ENCODE data around the gene KCNIP1. TPM values are rescaled to one million over a fixed set of nuclear protein-coding genes. Genes with fewer than 3 reads are reported as not detected.

Gene KCNIP1
- total and polyA plus RNA-seq, 2 of the 8 experiments (the other 6 are each of a cell fraction or from before 2014, with no cell fraction given): 0.52 to 0.83 TPM

DNA sequence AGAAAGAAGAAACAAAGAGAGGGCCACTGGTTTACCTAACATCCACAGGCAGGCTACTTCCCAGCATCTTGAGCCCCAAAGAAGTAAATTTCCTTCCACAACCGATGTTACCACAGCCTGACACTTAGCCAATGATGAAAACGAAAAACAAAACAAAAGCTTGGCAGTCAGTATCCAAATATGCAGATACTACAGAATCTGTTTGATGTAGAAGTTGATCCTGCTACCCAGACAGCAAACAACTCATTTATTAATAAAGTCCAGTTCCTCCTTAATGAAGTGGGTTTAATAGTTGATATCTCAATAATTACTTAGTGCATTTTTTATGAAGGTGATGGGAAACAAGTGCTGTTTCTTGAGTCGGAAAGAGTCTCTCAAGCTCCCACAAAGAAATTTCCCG is 212.6 kb downstream of the KCNIP1 start:
- no peak overlapping the region for H3K4me3 ChIP-seq (ENCODE audit: extremely low read depth in 1 of 4, insufficient read depth in 2 of 4, low read depth in 3 of 4, low read length in 4 of 4)
- ChIA-PET CTCF (ENCODE audit: partially characterized antibody) (interaction anchor here (1.2 to 1.7 kb wide), 5 partner anchors 11 to 181 kb away, joined by 3 to 7 read pairs (median 3); no protein-coding TSS in a partner anchor), POLR2A (ENCODE audit: partially characterized antibody) (interaction anchor here (0.9 kb wide), 1 partner anchor 29 kb away, joined by 3 read pairs; no protein-coding TSS in a partner anchor)
- no peak overlapping the region for H3K27ac ChIP-seq (ENCODE audit: low read depth, low read length)
- H2BK5ac ChIP-seq (ENCODE audit: low read depth, low read length): no peak overlapping the region
- H4K5ac ChIP-seq (ENCODE audit: insufficient read length, low read depth, low read length): no peak overlapping the region
- FAIRE-seq (no peak), DNase-seq (ENCODE audit: low read depth in 1 of 2, low spot score in 2 of 2) (no peak)
- no peak overlapping the region for H4K91ac ChIP-seq (replicated peaks; ENCODE audit: insufficient read length, low read length)
- no peaks in the 10 kb centered on the region for H3K4me1 ChIP-seq (replicated peaks in 1 of 4; ENCODE audit: control insufficient read depth in 3 of 4, insufficient read depth in 4 of 4, low read length in 3 of 4)
- H3K9ac ChIP-seq (replicated peaks in 1 of 4; ENCODE audit: extremely low read depth in 1 of 4, low read depth in 3 of 4, low read length in 3 of 4): no peak overlapping the region
- no peak overlapping the region for H2BK20ac ChIP-seq (ENCODE audit: low read length)
- H4K8ac ChIP-seq (ENCODE audit: extremely low read depth, insufficient read depth, low read length): no peak overlapping the region
- H4K20me1 ChIP-seq (replicated peaks in 1 of 2; ENCODE audit: control insufficient read depth in 1 of 2, insufficient read depth in 2 of 2, low read length in 2 of 2): no peaks in the 10 kb centered on the region
- H2BK15ac ChIP-seq (ENCODE audit: low read length): no peak overlapping the region
- no peak overlapping the region for H3K23ac ChIP-seq (ENCODE audit: insufficient read length)
- no peaks in the 10 kb centered on the region; a peak in 1 of 8 replicates for H3K36me3 ChIP-seq (ENCODE audit: control insufficient read depth in 2 of 4, insufficient read depth in 4 of 4, low read length in 3 of 4)
- H3K27me3 ChIP-seq (replicated peaks in 1 of 4; ENCODE audit: control insufficient read depth in 3 of 4, extremely low read depth in 1 of 4, insufficient read depth in 3 of 4, low read length in 3 of 4): no peaks in the 10 kb centered on the region
- H3K23me2 ChIP-seq (ENCODE audit: low read depth, low read length): no peaks in the 10 kb centered on the region
- no peaks in the 10 kb centered on the region for H3K79me1 ChIP-seq (ENCODE audit: low read depth, low read length)
- no peak overlapping the region for H2AK5ac ChIP-seq (ENCODE audit: low read depth, low read length)
- H3K79me2 ChIP-seq (ENCODE audit: control insufficient read depth in 1 of 2, insufficient read depth in 2 of 2, low read length in 2 of 2): no peaks in the 10 kb centered on the region; a peak in 1 of 4 replicates
- no peak overlapping the region for H3K4me2 ChIP-seq (ENCODE audit: insufficient read depth in 1 of 2, low read depth in 2 of 2, low read length in 2 of 2)
- H3K4ac ChIP-seq (replicated peaks; ENCODE audit: insufficient read length, low read depth, low read length): no peak overlapping the region
- H3K56ac ChIP-seq (replicated peaks; ENCODE audit: insufficient read length, low read depth, low read length): no peak overlapping the region
- no peak overlapping the region for H3K18ac ChIP-seq (ENCODE audit: extremely low read depth, low read length)
- no peak overlapping the region for H2BK12ac ChIP-seq (ENCODE audit: low read depth, low read length)
- H3K9me3 ChIP-seq (ENCODE audit: insufficient read depth in 2 of 2, low read depth in 1 of 2, low read length in 1 of 2): peaks cover 10 to 16% of the 10 kb centered on the region in 2 experiments
- H2AFZ ChIP-seq (ENCODE audit: low read length): no peak overlapping the region
- H3K14ac ChIP-seq (ENCODE audit: insufficient read length): no peak overlapping the region
- no peak overlapping the region for H2BK120ac ChIP-seq (replicated peaks; ENCODE audit: low read depth, low read length)
- 84% methylated on average over 4 of the region's 4 CpGs; no CpG with 5 or more reads in 1 of the 2 experiments for WGBS, 2 experiments (ENCODE audit: extremely low coverage in 1 of 2, insufficient coverage in 1 of 2, insufficient read length in 1 of 2, insufficient replicate concordance in 2 of 2, low coverage in 1 of 2, low lambda C conversion rate in 2 of 2, missing lambda C conversion rate in 1 of 2)
- TF ChIP-seq, protein P1, sequence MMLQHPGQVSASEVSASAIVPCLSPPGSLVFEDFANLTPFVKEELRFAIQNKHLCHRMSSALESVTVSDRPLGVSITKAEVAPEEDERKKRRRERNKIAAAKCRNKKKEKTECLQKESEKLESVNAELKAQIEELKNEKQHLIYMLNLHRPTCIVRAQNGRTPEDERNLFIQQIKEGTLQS (IDR thresholded peaks at IDR 0.05; ENCODE audit: insufficient read depth, low read depth, low read length): no peak
- no peak for TF ChIP-seq SIN3A (conservative IDR thresholded peaks at IDR 0.05 in 1 of 2, IDR thresholded peaks at IDR 0.05 in 1 of 2; ENCODE audit: low read depth in 1 of 2, low read length in 2 of 2)
- no peak for TF ChIP-seq PHF8 (conservative IDR thresholded peaks at IDR 0.05; ENCODE audit: low read depth, low read length)
- TF ChIP-seq GTF2F1 (IDR thresholded peaks at IDR 0.05; ENCODE audit: borderline replicate concordance, low read depth, low read length): no peak
- TF ChIP-seq CHD2 (IDR thresholded peaks at IDR 0.05; ENCODE audit: low read length): no peak
- TF ChIP-seq SP4 (IDR thresholded peaks at IDR 0.05; ENCODE audit: low read length): no peak
- no peak for TF ChIP-seq SP1 (IDR thresholded peaks at IDR 0.05; ENCODE audit: low read depth, low read length)
- TF ChIP-seq, protein P2, sequence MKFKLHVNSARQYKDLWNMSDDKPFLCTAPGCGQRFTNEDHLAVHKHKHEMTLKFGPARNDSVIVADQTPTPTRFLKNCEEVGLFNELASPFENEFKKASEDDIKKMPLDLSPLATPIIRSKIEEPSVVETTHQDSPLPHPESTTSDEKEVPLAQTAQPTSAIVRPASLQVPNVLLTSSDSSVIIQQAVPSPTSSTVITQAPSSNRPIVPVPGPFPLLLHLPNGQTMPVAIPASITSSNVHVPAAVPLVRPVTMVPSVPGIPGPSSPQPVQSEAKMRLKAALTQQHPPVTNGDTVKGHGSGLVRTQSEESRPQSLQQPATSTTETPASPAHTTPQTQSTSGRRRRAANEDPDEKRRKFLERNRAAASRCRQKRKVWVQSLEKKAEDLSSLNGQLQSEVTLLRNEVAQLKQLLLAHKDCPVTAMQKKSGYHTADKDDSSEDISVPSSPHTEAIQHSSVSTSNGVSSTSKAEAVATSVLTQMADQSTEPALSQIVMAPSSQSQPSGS (IDR thresholded peaks at IDR 0.05; ENCODE audit: low read length): no peak
- no peak for TF ChIP-seq CHD1 (IDR thresholded peaks at IDR 0.05; ENCODE audit: low read depth, low read length)
- no peak for TF ChIP-seq HDAC2 (IDR thresholded peaks at IDR 0.05; ENCODE audit: borderline replicate concordance in 1 of 2, low read depth in 2 of 2, low read length in 2 of 2)
- no peak for TF ChIP-seq EP300 (IDR thresholded peaks at IDR 0.05; ENCODE audit: borderline replicate concordance in 1 of 2, low read depth in 2 of 2, low read length in 2 of 2)

All from H1 (cell line).